ENCODE data around the gene PLA2G4E.

- no peak for TF ChIP-seq CTCF (conservative IDR thresholded peaks at IDR 0.05; ENCODE audit: low read depth in 2 of 2)
- TF ChIP-seq POLR2AphosphoS5 (IDR thresholded peaks at IDR 0.05; ENCODE audit: low read depth), result no peak
- no peak for TF ChIP-seq CREB1 (CRISPR knock-in tag; IDR thresholded peaks at IDR 0.05; ENCODE audit: low read depth)
- no peak for TF ChIP-seq ETS1 (IDR thresholded peaks at IDR 0.05)
- TF ChIP-seq, protein P1, sequence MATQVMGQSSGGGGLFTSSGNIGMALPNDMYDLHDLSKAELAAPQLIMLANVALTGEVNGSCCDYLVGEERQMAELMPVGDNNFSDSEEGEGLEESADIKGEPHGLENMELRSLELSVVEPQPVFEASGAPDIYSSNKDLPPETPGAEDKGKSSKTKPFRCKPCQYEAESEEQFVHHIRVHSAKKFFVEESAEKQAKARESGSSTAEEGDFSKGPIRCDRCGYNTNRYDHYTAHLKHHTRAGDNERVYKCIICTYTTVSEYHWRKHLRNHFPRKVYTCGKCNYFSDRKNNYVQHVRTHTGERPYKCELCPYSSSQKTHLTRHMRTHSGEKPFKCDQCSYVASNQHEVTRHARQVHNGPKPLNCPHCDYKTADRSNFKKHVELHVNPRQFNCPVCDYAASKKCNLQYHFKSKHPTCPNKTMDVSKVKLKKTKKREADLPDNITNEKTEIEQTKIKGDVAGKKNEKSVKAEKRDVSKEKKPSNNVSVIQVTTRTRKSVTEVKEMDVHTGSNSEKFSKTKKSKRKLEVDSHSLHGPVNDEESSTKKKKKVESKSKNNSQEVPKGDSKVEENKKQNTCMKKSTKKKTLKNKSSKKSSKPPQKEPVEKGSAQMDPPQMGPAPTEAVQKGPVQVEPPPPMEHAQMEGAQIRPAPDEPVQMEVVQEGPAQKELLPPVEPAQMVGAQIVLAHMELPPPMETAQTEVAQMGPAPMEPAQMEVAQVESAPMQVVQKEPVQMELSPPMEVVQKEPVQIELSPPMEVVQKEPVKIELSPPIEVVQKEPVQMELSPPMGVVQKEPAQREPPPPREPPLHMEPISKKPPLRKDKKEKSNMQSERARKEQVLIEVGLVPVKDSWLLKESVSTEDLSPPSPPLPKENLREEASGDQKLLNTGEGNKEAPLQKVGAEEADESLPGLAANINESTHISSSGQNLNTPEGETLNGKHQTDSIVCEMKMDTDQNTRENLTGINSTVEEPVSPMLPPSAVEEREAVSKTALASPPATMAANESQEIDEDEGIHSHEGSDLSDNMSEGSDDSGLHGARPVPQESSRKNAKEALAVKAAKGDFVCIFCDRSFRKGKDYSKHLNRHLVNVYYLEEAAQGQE (IDR thresholded peaks at IDR 0.05; ENCODE audit: unreplicated experiment), result no peak
These were observed 14.0 kb upstream of the PLA2G4E start for GRCh38 chr15:42034628-42035434.
